Measurements from ENCODE around the gene MTX1.

GRCh38 chr1:155244368-155245162 is 36.1 kb downstream of the MTX1 start:
- TF ChIP-seq BHLHE40 (IDR thresholded peaks at IDR 0.05; ENCODE audit: low read depth, low read length) (no peak), RFX5 (IDR thresholded peaks at IDR 0.05) (peak; percentile 82), CTCF (IDR thresholded peaks at IDR 0.05) (no peak), ATOH8 (CRISPR knock-in tag; IDR thresholded peaks at IDR 0.05; ENCODE audit: low read depth) (peak; percentile 81; the same call in 1 of the 2 replicates), BCL3 (IDR thresholded peaks at IDR 0.05) (peak; percentile 85; the same call in 2 of the 3 replicates), SMC3 (IDR thresholded peaks at IDR 0.05) (0 out of 3 replicates have a peak, but pooled peaks have one; percentile 10), EP300 (IDR thresholded peaks at IDR 0.05) (no peak), CEBPB (IDR thresholded peaks at IDR 0.05) (peak in 1 of 2 experiments; percentile 55; a peak in 1 of 4 replicates), JUN (IDR thresholded peaks at IDR 0.05) (peak; percentile 76 to 86; a peak in 4 of 5 replicates), JUNB (IDR thresholded peaks at IDR 0.05) (no peak; the same call in 1 of the 2 replicates), USF2 (IDR thresholded peaks at IDR 0.05) (peak; percentile 32; the same call in 1 of the 2 replicates), POLR2A (IDR thresholded peaks at IDR 0.05; ENCODE audit: low read length) (peak; percentile 79), ELK1 (IDR thresholded peaks at IDR 0.05; ENCODE audit: low read depth, low read length) (no peak), CHD2 (IDR thresholded peaks at IDR 0.05; ENCODE audit: low read length, partially characterized antibody) (peak; percentile 73)
